SU-DHL-6 (cell line): ENCODE measurements around the gene AJM1.

Experiments used
- H2AFZ ChIP-seq: fragments of 200-600 bp; sonication (generic); 2 replicates; pipeline ENCODE4 v1.6.1; 2014; ENCODE audit warnings: low read depth, mild to moderate bottlenecking, moderate library complexity, mixed read lengths, antibody characterized with exemption, low read length; ENCODE audit not compliant: severe bottlenecking
- H3F3A ChIP-seq: fragments of 200-600 bp; shearing (Covaris generic); 2 replicates; pipeline ENCODE4 v1.6.0; 2016; ENCODE audit warnings: antibody characterized with exemption, mild to moderate bottlenecking; ENCODE audit not compliant: insufficient read depth
- H3K27ac ChIP-seq: fragments of 200-600 bp; sonication (generic); 2 replicates; pipeline ENCODE4 v1.5.1; 2016; ENCODE audit warnings: low read depth, mild to moderate bottlenecking, low read length, moderate library complexity, mixed read lengths
- H3K27me3 ChIP-seq: fragments of 200-600 bp; sonication (generic), shearing (Covaris generic); 2 replicates; pipeline ENCODE4 v1.6.0; 2014; ENCODE audit warnings: mild to moderate bottlenecking, low read length
- H3K36me3 ChIP-seq: fragments of 200-600 bp; sonication (generic); 2 replicates; pipeline ENCODE4 v1.6.1; 2014; ENCODE audit warnings: mild to moderate bottlenecking, low read length, mixed read lengths
- H3K4me2 ChIP-seq: fragments of 300-600, 200-600 bp; shearing (Covaris generic), sonication (generic); 2 replicates; pipeline ENCODE4 v1.6.0; 2014; ENCODE audit warnings: low read length, low read depth, mild to moderate bottlenecking; ENCODE audit not compliant: poor library complexity, severe bottlenecking
- H3K4me3 ChIP-seq: fragments of 200-600 bp; sonication (generic); 2 replicates; pipeline ENCODE4 v1.5.1; 2014; ENCODE audit warnings: antibody characterized with exemption, low read length, mild to moderate bottlenecking, mixed read lengths; ENCODE audit not compliant: insufficient read depth, poor library complexity, severe bottlenecking
- H3K79me2 ChIP-seq: fragments of 200-600 bp; sonication (generic); 2 replicates; pipeline ENCODE4 v1.6.1; 2014; ENCODE audit warnings: mild to moderate bottlenecking, low read length, moderate library complexity; ENCODE audit not compliant: insufficient read depth
- H3K9ac ChIP-seq: fragments of 200-600 bp; sonication (generic); 2 replicates; pipeline ENCODE4 v1.7.0; 2014; ENCODE audit warnings: mild to moderate bottlenecking, low read length
- H3K9me2 ChIP-seq: fragments of 200-600 bp; sonication (generic); replicated peaks from 2 replicates; pipeline ENCODE4 v1.6.1; 2014; ENCODE audit warnings: low read length; ENCODE audit not compliant: insufficient read depth
- H3K9me3 ChIP-seq: fragments of 200-600 bp; sonication (generic); 2 replicates; pipeline ENCODE4 v1.6.1; 2014; ENCODE audit warnings: low read length, mixed read lengths; ENCODE audit not compliant: insufficient read depth
- H4K20me1 ChIP-seq: fragments of 200-600 bp; sonication (generic); 2 replicates; pipeline ENCODE4 v1.6.1; 2014; ENCODE audit warnings: low read depth, mild to moderate bottlenecking, antibody characterized with exemption, low read length, moderate library complexity, mixed read lengths
- CTCF ChIP-seq: fragments of 200-600 bp; sonication (generic); IDR thresholded peaks from one replicate; pipeline ENCODE4 v1.5.1; 2017; ENCODE audit warnings: antibody characterized with exemption, mild to moderate bottlenecking, low read length, moderate library complexity; ENCODE audit not compliant: insufficient read depth, poor library complexity, severe bottlenecking
- EZH2phosphoT487 ChIP-seq: fragments of 200-600 bp; sonication (generic), shearing (Covaris generic); conservative IDR thresholded peaks from 2 replicates; pipeline ENCODE4 v1.6.1; 2018; ENCODE audit warnings: mild to moderate bottlenecking, antibody characterized with exemption, low read length, moderate library complexity, mixed read lengths

The AJM1 gene

GRCh38 chr9:136857581-136858412 lies 15.5 kb downstream of the AJM1 start:
- Histone ChIP-seq H3K9me3 (no peaks in the 10 kb centered on the region), H3K27me3 (no peaks in the 10 kb centered on the region), H3K36me3 (no peaks in the 10 kb centered on the region), H3K79me2 (no peaks in the 10 kb centered on the region), H4K20me1 (no peaks in the 10 kb centered on the region), H2AFZ (no peak overlapping the region), H3K9ac (no peak overlapping the region), H3K4me3 (no peak overlapping the region), H3K27ac (no peak overlapping the region), H3K4me2 (no peak overlapping the region), H3F3A (no peaks in the 10 kb centered on the region), H3K9me2 (no peaks in the 10 kb centered on the region)
- TF ChIP-seq CTCF, result no peak
- TF ChIP-seq EZH2phosphoT487, result no peak

GRCh38 chr9:136858452-136858843 lies 16.2 kb downstream of the AJM1 start:
- Histone ChIP-seq H3K27me3 (no peaks in the 10 kb centered on the region), H4K20me1 (no peaks in the 10 kb centered on the region), H3K9me2 (no peaks in the 10 kb centered on the region), H3K4me3 (no peak overlapping the region), H3K9me3 (no peaks in the 10 kb centered on the region), H3K36me3 (no peaks in the 10 kb centered on the region), H3F3A (no peaks in the 10 kb centered on the region), H3K27ac (no peak overlapping the region), H3K4me2 (no peak overlapping the region), H3K79me2 (no peaks in the 10 kb centered on the region), H2AFZ (no peak overlapping the region), H3K9ac (no peak overlapping the region)
- TF ChIP-seq CTCF (no peak), EZH2phosphoT487 (no peak)

- Histone ChIP-seq H3K27me3 (no peaks in the 10 kb centered on the region), H2AFZ (no peak overlapping the region), H3K79me2 (no peaks in the 10 kb centered on the region; the same call in 1 of the 2 replicates), H3K9me2 (no peaks in the 10 kb centered on the region), H4K20me1 (no peaks in the 10 kb centered on the region), H3K27ac (no peak overlapping the region), H3K9ac (no peak overlapping the region), H3F3A (no peaks in the 10 kb centered on the region), H3K4me3 (no peak overlapping the region), H3K4me2 (no peak overlapping the region), H3K9me3 (no peaks in the 10 kb centered on the region), H3K36me3 (no peaks in the 10 kb centered on the region)
- TF ChIP-seq CTCF (no peak), EZH2phosphoT487 (no peak)
Observed at GRCh38 chr9:136858844-136859757, 16.8 kb downstream of the AJM1 start.
